Peyer's patch (tissue), 4 donors: ENCODE measurements around the gene MLLT10.

ENCODE experiments used
- POLR2A ChIP-seq, 2 donors: fragments of 450-650 bp; IDR thresholded peaks; one replicate each; pipeline ENCODE4 v1.5.1; 2017; ENCODE audit warnings: antibody characterized with exemption in 2 of 2, mild to moderate bottlenecking in 2 of 2, moderate library complexity in 2 of 2
- TF ChIP-seq, protein P1 (sequence below), 6 experiments: fragments of 450-650 bp in 4 of 6; fragments of 200-600 bp in 2 of 6; sonication (generic) in 1 of 6; IDR thresholded peaks; one replicate each; pipeline ENCODE4 v1.5.1; 2017 to 2019; ENCODE audit warnings: antibody characterized with exemption in 6 of 6, mild to moderate bottlenecking in 3 of 6, moderate library complexity in 1 of 6

DNA sequence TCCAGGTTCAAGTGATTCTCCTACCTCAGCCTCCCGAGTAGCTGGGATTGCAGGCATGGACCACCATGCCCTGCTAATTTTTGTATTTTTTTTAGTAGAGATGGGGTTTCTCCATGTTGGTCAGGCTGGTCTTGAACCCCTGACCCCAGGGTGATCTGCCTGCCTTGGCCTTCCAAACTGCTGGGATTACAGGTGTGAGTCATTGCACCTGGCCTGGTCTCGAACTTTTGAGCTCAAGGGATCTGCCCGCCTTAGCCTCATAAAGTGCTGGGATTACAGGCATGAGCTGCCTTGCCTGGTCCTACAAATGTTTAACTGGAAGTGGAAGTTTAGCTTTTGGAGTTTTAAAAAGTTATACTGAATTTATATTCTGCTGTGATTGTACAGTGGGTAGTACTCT lies 2.8 kb downstream of the MLLT10 start:
- no peak for TF ChIP-seq POLR2A (IDR thresholded peaks at IDR 0.05)
- TF ChIP-seq, protein P1, sequence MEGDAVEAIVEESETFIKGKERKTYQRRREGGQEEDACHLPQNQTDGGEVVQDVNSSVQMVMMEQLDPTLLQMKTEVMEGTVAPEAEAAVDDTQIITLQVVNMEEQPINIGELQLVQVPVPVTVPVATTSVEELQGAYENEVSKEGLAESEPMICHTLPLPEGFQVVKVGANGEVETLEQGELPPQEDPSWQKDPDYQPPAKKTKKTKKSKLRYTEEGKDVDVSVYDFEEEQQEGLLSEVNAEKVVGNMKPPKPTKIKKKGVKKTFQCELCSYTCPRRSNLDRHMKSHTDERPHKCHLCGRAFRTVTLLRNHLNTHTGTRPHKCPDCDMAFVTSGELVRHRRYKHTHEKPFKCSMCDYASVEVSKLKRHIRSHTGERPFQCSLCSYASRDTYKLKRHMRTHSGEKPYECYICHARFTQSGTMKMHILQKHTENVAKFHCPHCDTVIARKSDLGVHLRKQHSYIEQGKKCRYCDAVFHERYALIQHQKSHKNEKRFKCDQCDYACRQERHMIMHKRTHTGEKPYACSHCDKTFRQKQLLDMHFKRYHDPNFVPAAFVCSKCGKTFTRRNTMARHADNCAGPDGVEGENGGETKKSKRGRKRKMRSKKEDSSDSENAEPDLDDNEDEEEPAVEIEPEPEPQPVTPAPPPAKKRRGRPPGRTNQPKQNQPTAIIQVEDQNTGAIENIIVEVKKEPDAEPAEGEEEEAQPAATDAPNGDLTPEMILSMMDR (IDR thresholded peaks at IDR 0.05), result no peak
